ENCODE data around the gene AGL.
"Not testable (repeated sequence)": the region's sequence is repeated elsewhere in the genome, so short reads cannot be mapped to it uniquely, and the experiment has no call there.

AGL gene

GRCh38 chr1:99936071-99936470 lies 85.9 kb downstream of the AGL start:
- H3K4me3 Mint-ChIP-seq, result no peak overlapping the region
- no peaks in the 10 kb centered on the region for H3K27me3 Mint-ChIP-seq
- intact Hi-C loops (cut with micrococcal nuclease), result no loop called here
- no peaks in the 10 kb centered on the region for H3K36me3 Mint-ChIP-seq (ENCODE audit: low read depth)
- H3K4me1 Mint-ChIP-seq (ENCODE audit: low read depth), result no peaks in the 10 kb centered on the region
- no peak overlapping the region for H3K27ac Mint-ChIP-seq
- peaks cover 7% of the 10 kb centered on the region for H3K9me3 Mint-ChIP-seq

- no peaks in the 10 kb centered on the region for H3K36me3 Mint-ChIP-seq (ENCODE audit: low read depth)
- H3K27me3 Mint-ChIP-seq, result no peaks in the 10 kb centered on the region
- no peaks in the 10 kb centered on the region for H3K9me3 Mint-ChIP-seq
- H3K4me3 Mint-ChIP-seq, result no peak overlapping the region
- no peaks in the 10 kb centered on the region for H3K4me1 Mint-ChIP-seq (ENCODE audit: low read depth)
- H3K27ac Mint-ChIP-seq, result no peak overlapping the region
- intact Hi-C loops (cut with micrococcal nuclease), result no loop called here
Observed at GRCh38 chr1:99942723-99943122, 92.6 kb downstream of the AGL start.

GRCh38 chr1:99943223-99943794 lies 93.1 kb downstream of the AGL start:
- Mint-ChIP-seq H3K36me3 (ENCODE audit: low read depth) (no peaks in the 10 kb centered on the region), H3K27ac (no peak overlapping the region), H3K4me3 (no peak overlapping the region), H3K4me1 (ENCODE audit: low read depth) (no peaks in the 10 kb centered on the region), H3K9me3 (no peaks in the 10 kb centered on the region), H3K27me3 (no peaks in the 10 kb centered on the region)
- intact Hi-C loops (cut with micrococcal nuclease), result no loop called here

GRCh38 chr1:99944192-99944591 lies 94.0 kb downstream of the AGL start:
- no peaks in the 10 kb centered on the region for H3K27me3 Mint-ChIP-seq
- no peak overlapping the region for H3K4me3 Mint-ChIP-seq
- intact Hi-C loops (cut with micrococcal nuclease), result no loop called here
- H3K4me1 Mint-ChIP-seq (ENCODE audit: low read depth), result no peaks in the 10 kb centered on the region
- H3K27ac Mint-ChIP-seq, result no peak overlapping the region
- H3K36me3 Mint-ChIP-seq (ENCODE audit: low read depth), result no peaks in the 10 kb centered on the region
- H3K9me3 Mint-ChIP-seq, result no peaks in the 10 kb centered on the region

- no peaks in the 10 kb centered on the region for H3K9me3 Mint-ChIP-seq
- intact Hi-C loops (cut with micrococcal nuclease), result no loop called here
- no peaks in the 10 kb centered on the region for H3K36me3 Mint-ChIP-seq (ENCODE audit: low read depth)
- H3K4me3 Mint-ChIP-seq, result no peak overlapping the region
- H3K27me3 Mint-ChIP-seq, result no peaks in the 10 kb centered on the region
- no peak overlapping the region for H3K27ac Mint-ChIP-seq
- no peaks in the 10 kb centered on the region for H3K4me1 Mint-ChIP-seq (ENCODE audit: low read depth)
Observed at GRCh38 chr1:99945174-99945573, 95.0 kb downstream of the AGL start.

- no peak overlapping the region for H3K4me3 Mint-ChIP-seq
- H3K27ac Mint-ChIP-seq, result no peak overlapping the region
- H3K36me3 Mint-ChIP-seq (ENCODE audit: low read depth), result no peaks in the 10 kb centered on the region
- H3K27me3 Mint-ChIP-seq, result no peaks in the 10 kb centered on the region
- no peaks in the 10 kb centered on the region for H3K9me3 Mint-ChIP-seq
- no peaks in the 10 kb centered on the region for H3K4me1 Mint-ChIP-seq (ENCODE audit: low read depth)
- intact Hi-C loops (cut with micrococcal nuclease), result no loop called here
Observed at GRCh38 chr1:99950486-99950885, 100.3 kb downstream of the AGL start.

GRCh38 chr1:99952522-99952921 lies 102.4 kb downstream of the AGL start:
- Mint-ChIP-seq H3K4me1 (ENCODE audit: low read depth) (no peaks in the 10 kb centered on the region), H3K4me3 (no peak overlapping the region), H3K9me3 (no peaks in the 10 kb centered on the region), H3K36me3 (ENCODE audit: low read depth) (no peaks in the 10 kb centered on the region), H3K27ac (no peak overlapping the region), H3K27me3 (no peaks in the 10 kb centered on the region)
- intact Hi-C loops (cut with micrococcal nuclease), result no loop called here

- Mint-ChIP-seq H3K4me1 (ENCODE audit: low read depth) (no peaks in the 10 kb centered on the region), H3K27ac (no peak overlapping the region), H3K9me3 (no peaks in the 10 kb centered on the region), H3K36me3 (ENCODE audit: low read depth) (no peaks in the 10 kb centered on the region), H3K4me3 (no peak overlapping the region), H3K27me3 (no peaks in the 10 kb centered on the region)
- intact Hi-C loops (cut with micrococcal nuclease), result no loop called here
Observed at GRCh38 chr1:99955375-99955774, 105.2 kb downstream of the AGL start.

- Mint-ChIP-seq H3K27ac (no peak overlapping the region), H3K27me3 (no peaks in the 10 kb centered on the region), H3K4me3 (no peak overlapping the region), H3K9me3 (no peaks in the 10 kb centered on the region), H3K4me1 (ENCODE audit: low read depth) (no peaks in the 10 kb centered on the region), H3K36me3 (ENCODE audit: low read depth) (no peaks in the 10 kb centered on the region)
- intact Hi-C loops (cut with micrococcal nuclease), result no loop called here
Observed at GRCh38 chr1:99956755-99957154, 106.6 kb downstream of the AGL start.

GRCh38 chr1:99957818-99958217 lies 107.7 kb downstream of the AGL start:
- Mint-ChIP-seq H3K4me3 (no peak overlapping the region), H3K36me3 (ENCODE audit: low read depth) (no peaks in the 10 kb centered on the region), H3K4me1 (ENCODE audit: low read depth) (no peaks in the 10 kb centered on the region), H3K27ac (no peak overlapping the region), H3K27me3 (no peaks in the 10 kb centered on the region), H3K9me3 (no peaks in the 10 kb centered on the region)
- intact Hi-C loops (cut with micrococcal nuclease), result no loop called here

GRCh38 chr1:99959189-99959705 lies 109.1 kb downstream of the AGL start:
- H3K4me1 Mint-ChIP-seq (ENCODE audit: low read depth); H3K9me3 Mint-ChIP-seq; H3K36me3 Mint-ChIP-seq (ENCODE audit: low read depth): not testable (repeated sequence)

GRCh38 chr1:99960260-99960659 lies 110.1 kb downstream of the AGL start:
- not testable (repeated sequence) for H3K4me3 Mint-ChIP-seq

More at GRCh38 chr1:99959189-99959705, 109.1 kb downstream of the AGL start:
- H3K4me3 Mint-ChIP-seq; H3K27ac Mint-ChIP-seq; H3K27me3 Mint-ChIP-seq; intact Hi-C loops (cut with micrococcal nuclease): not testable (repeated sequence)

GRCh38 chr1:99963041-99963795 lies 113.1 kb downstream of the AGL start:
- no peak overlapping the region for H3K4me3 Mint-ChIP-seq

More at GRCh38 chr1:99960260-99960659, 110.1 kb downstream of the AGL start:
- H3K4me1 Mint-ChIP-seq (ENCODE audit: low read depth); H3K9me3 Mint-ChIP-seq; H3K36me3 Mint-ChIP-seq (ENCODE audit: low read depth); H3K27ac Mint-ChIP-seq; H3K27me3 Mint-ChIP-seq; intact Hi-C loops (cut with micrococcal nuclease): not testable (repeated sequence)

GRCh38 chr1:99964806-99965205 lies 114.6 kb downstream of the AGL start:
- H3K27me3 Mint-ChIP-seq, result no peaks in the 10 kb centered on the region
- H3K9me3 Mint-ChIP-seq, result no peaks in the 10 kb centered on the region
- intact Hi-C loops (cut with micrococcal nuclease), result no loop called here
- no peak overlapping the region for H3K4me3 Mint-ChIP-seq
- H3K27ac Mint-ChIP-seq, result no peak overlapping the region
- peaks cover 7% of the 10 kb centered on the region for H3K4me1 Mint-ChIP-seq (ENCODE audit: low read depth)
- peaks cover under 1% of the 10 kb centered on the region for H3K36me3 Mint-ChIP-seq (ENCODE audit: low read depth)

More at GRCh38 chr1:99963041-99963795, 113.1 kb downstream of the AGL start:
- Mint-ChIP-seq H3K4me1 (ENCODE audit: low read depth) (no peaks in the 10 kb centered on the region), H3K27ac (no peak overlapping the region), H3K9me3 (no peaks in the 10 kb centered on the region), H3K36me3 (ENCODE audit: low read depth) (no peaks in the 10 kb centered on the region), H3K27me3 (no peaks in the 10 kb centered on the region)
- intact Hi-C loops (cut with micrococcal nuclease), result no loop called here

All from dendritic cell treated with granulocyte-macrophage colony-stimulating factor and Interleukin-4, amounts not matched to agents 40 ng/mL and 50 ng/mL, for 4 days (primary cell).